Spleen (tissue), 11 donors: ENCODE results near the gene DNAJC18. TPM values are rescaled to one million over a fixed set of nuclear protein-coding genes. Genes with fewer than 3 reads are reported as not detected.
A peak's percentile ranks its signal among the peaks of the same experiment; 100 is the strongest.

Experiments
- DNase-seq: peaks from one replicate; pipeline ENCODE4 v3.0.0-alpha.2; 2020
- H3K27ac ChIP-seq, 8 donors: fragments of 200-600 bp; sonication (generic) in 7 of 8; 1 replicate in 4 of 8; 2 replicates in 4 of 8; pipeline versions ENCODE4 v1.5.0 to v1.8.0; 2016 to 2021; ENCODE audit warnings: inconsistent platforms in 4 of 8, mild to moderate bottlenecking in 4 of 8, moderate library complexity in 1 of 8
- H3K27me3 ChIP-seq, 7 donors: fragments of 200-600 bp; sonication (generic) in 6 of 7; replicated peaks in 1 of 7; 1 replicate in 4 of 7; 2 replicates in 3 of 7; pipeline versions ENCODE4 v1.5.0 to v1.8.0; 2016 to 2021; ENCODE audit warnings: inconsistent platforms in 3 of 7, mild to moderate bottlenecking in 1 of 7
- H3K36me3 ChIP-seq, 6 donors: fragments of 200-600 bp; sonication (generic) in 5 of 6; 1 replicate in 4 of 6; 2 replicates in 2 of 6; pipeline versions ENCODE4 v1.5.0 to v1.8.0; 2016 to 2021; ENCODE audit warnings: inconsistent platforms in 2 of 6
- H3K4me1 ChIP-seq, 6 donors: fragments of 200-600 bp; sonication (generic) in 5 of 6; 1 replicate in 3 of 6; 2 replicates in 3 of 6; pipeline versions ENCODE4 v1.5.0 to v1.8.0; 2016 to 2021; ENCODE audit warnings: inconsistent platforms in 3 of 6
- H3K4me3 ChIP-seq, 8 donors: fragments of 200-600 bp; sonication (generic) in 7 of 8; 1 replicate in 4 of 8; 2 replicates in 4 of 8; pipeline versions ENCODE4 v1.5.0 to v1.8.0; 2016 to 2021; ENCODE audit warnings: inconsistent platforms in 4 of 8, mild to moderate bottlenecking in 4 of 8, moderate library complexity in 2 of 8
- H3K9me3 ChIP-seq, 8 donors: fragments of 200-600 bp; sonication (generic) in 7 of 8; 1 replicate in 4 of 8; 2 replicates in 4 of 8; pipeline versions ENCODE4 v1.5.0 to v1.8.0; 2016 to 2021; ENCODE audit warnings: inconsistent platforms in 4 of 8
- CTCF ChIP-seq, 11 experiments: fragments of 200-600 bp in 7 of 11; fragments of 450-650 bp in 4 of 11; sonication (generic) in 4 of 11; IDR thresholded peaks in 8 of 11; conservative IDR thresholded peaks in 3 of 11; 1 replicate in 7 of 11; 2 replicates in 4 of 11; pipeline versions ENCODE4 v1.4.0 to v1.8.0; 2016 to 2021; ENCODE audit warnings: antibody characterized with exemption in 11 of 11, inconsistent platforms in 4 of 11, mild to moderate bottlenecking in 1 of 11
- POLR2A ChIP-seq, 3 donors: fragments of 450-650 bp; IDR thresholded peaks; one replicate each; pipeline ENCODE4 v1.5.1; 2017; ENCODE audit warnings: antibody characterized with exemption in 3 of 3, mild to moderate bottlenecking in 1 of 3
- POLR2AphosphoS5 ChIP-seq, 3 donors: sonication (generic); formaldehyde crosslinking; IDR thresholded peaks; one replicate each; pipeline ENCODE4 v1.5.1; 2017; ENCODE audit warnings: antibody characterized with exemption in 3 of 3
- WGBS, 5 donors: extraction: QIAGEN DNeasy Blood & Tissue Kit in 3 of 5; methylation state at CpG; one replicate each; pipeline versions ENCODE4 v1.1.5 to v1.1.7; 2013 to 2018; 5-methylcytosine and 5-hydroxymethylcytosine counted together
- intact Hi-C: fragments of 100-400 bp; cut with DNase I; formaldehyde crosslinking; loops from one replicate; pipeline ENCODE4 v1.15.0; 2023; ENCODE audit warnings: low total_unique reads
- polyA plus RNA-seq, 3 donors: library from polyadenylated mRNA; stranded (reverse); fragments of 200-250 nt; gene quantifications; one replicate each; pipeline ENCODE4 v1.2.1, GENCODE V29; 2013
- total RNA-seq, 7 donors: library from RNA; depleted of rRNA in 3 of 7; stranded (reverse); fragments of >200 nt in 3 of 7; fragmentation: NEBNext Ultra II Directional in 4 of 7; extraction: Animal tissue kit (Norgen Biotek cat#: 25700) in 4 of 7; gene quantifications; one replicate each; pipeline versions ENCODE4 v1.1.0 to v1.2.1, GENCODE V29; 2016 to 2021
- donor health status: healthy with polysubstance abuse.
- donor health status: DM: no; HTN: no; CAD: no; lungs with moderate emphysema.
- donor health status: DM: no; HTN: no; CAD: no.
- donor health status: Bipolar disorder and iron deficiency.
- donor health status: healthy.
- donor health status: DM: no; HTN: no; CAD: no.
- donor health status: DM: yes; HTN: yes; CAD: no.

DNAJC18 gene
- total and polyA plus RNA-seq, 10 donors: 1.3 to 10.8 (median 7.1) TPM

- peak; percentile 60 for DNase-seq
- intact Hi-C loops: loop anchor here (10.0 kb wide), 1 partner anchor 90 kb away; the partner anchor contains the start of gene MATR3
- Histone ChIP-seq H3K27me3 (no peaks in the 10 kb centered on the region), H3K27ac (peak overlapping the region; percentile 47 to 91 (median 79)), H3K9me3 (no peaks in the 10 kb centered on the region), H3K4me3 (peak overlapping the region; percentile 3 to 66 (median 30)), H3K4me1 (peaks cover 28 to 79% (median 58%) of the 10 kb centered on the region in 6 donors), H3K36me3 (no peaks in the 10 kb centered on the region)
- 55 to 73% (median 61%) methylated on average over 8 to 9 of the region's 9 CpGs for WGBS, 5 donors
- no peak for TF ChIP-seq POLR2AphosphoS5 (IDR thresholded peaks at IDR 0.05)
- no peak for TF ChIP-seq CTCF (IDR thresholded peaks at IDR 0.05 in 8 of 11, conservative IDR thresholded peaks at IDR 0.05 in 3 of 11)
- no peak for TF ChIP-seq POLR2A (IDR thresholded peaks at IDR 0.05)
These were observed 54.7 kb downstream of the DNAJC18 start for GRCh38 chr5:139384591-139385051.

- 86 to 99% (median 98%) methylated on average over 6 to 7 of the region's 7 CpGs for WGBS, 5 donors
- Histone ChIP-seq H3K4me1 (peaks cover 28 to 74% (median 52%) of the 10 kb centered on the region in 6 donors), H3K27ac (peak overlapping the region in 6 of 8 donors; percentile 71 to 91 (median 80)), H3K27me3 (no peaks in the 10 kb centered on the region), H3K36me3 (no peaks in the 10 kb centered on the region), H3K9me3 (no peaks in the 10 kb centered on the region), H3K4me3 (no peak overlapping the region)
- intact Hi-C loops: loop anchor here (10.0 kb wide), 1 partner anchor 89 kb away; the partner anchor contains the start of gene MATR3
- peak; percentile 76 for DNase-seq
- TF ChIP-seq POLR2A (IDR thresholded peaks at IDR 0.05): no peak
- no peak for TF ChIP-seq CTCF (IDR thresholded peaks at IDR 0.05 in 8 of 11, conservative IDR thresholded peaks at IDR 0.05 in 3 of 11)
- TF ChIP-seq POLR2AphosphoS5 (IDR thresholded peaks at IDR 0.05): peak in 1 of 3 donors; percentile 16
These were observed 55.2 kb downstream of the DNAJC18 start for GRCh38 chr5:139383993-139384590.

DNA sequence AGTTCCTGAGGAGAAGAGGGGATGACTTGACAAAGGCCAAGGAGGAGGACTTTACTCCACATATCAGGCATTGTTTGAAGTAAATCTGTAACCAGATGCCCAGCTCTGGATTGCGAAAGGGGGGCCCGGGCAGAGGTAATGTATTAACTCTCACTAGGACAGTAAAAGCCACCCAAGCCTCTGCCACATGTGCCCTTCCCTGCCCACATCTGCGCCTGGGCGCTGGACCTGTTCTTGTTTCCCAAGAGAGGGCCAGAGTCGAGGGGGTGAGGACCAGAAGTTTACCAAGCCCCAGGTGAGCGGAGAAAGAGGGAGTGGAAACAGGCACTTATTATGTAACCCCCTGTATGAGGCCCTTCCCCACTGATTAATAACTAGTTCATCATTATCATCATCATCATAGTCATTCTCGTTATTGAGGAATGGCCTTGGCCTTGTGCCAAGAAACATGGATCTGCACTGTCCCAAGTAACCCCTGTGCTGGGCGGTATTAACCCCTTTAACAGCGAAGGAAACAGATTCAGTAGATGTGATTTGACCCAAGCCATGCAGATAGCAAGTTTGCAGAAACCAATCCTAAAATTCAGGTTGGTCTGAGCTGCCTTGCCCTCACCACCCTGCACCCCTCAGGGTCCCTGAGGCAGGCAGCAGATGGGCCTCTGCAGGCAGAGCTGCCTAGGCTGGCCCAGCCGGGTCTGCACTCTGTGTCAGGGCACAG lies 55.9 kb downstream of the DNAJC18 start, which contains the start of gene SLC23A1:
Gene SLC23A1, minus strand, starts transcription at position 23 of the 718 bp plus-strand sequence. CDS start 44 bp downstream, outside the sequence.
- WGBS, 5 donors: 72 to 78% (median 77%) methylated on average over 10 of the region's 10 CpGs
- no peak for TF ChIP-seq POLR2AphosphoS5 (IDR thresholded peaks at IDR 0.05)
- TF ChIP-seq CTCF (IDR thresholded peaks at IDR 0.05 in 8 of 11, conservative IDR thresholded peaks at IDR 0.05 in 3 of 11): no peak
- TF ChIP-seq POLR2A (IDR thresholded peaks at IDR 0.05): no peak
- intact Hi-C loops: loop anchor here (10.0 kb wide), 1 partner anchor 89 kb away; the partner anchor contains the start of gene MATR3

More for the DNA sequence above, 55.9 kb downstream of the DNAJC18 start, which contains the start of gene SLC23A1:
- Histone ChIP-seq H3K4me1 (peaks cover 23 to 67% (median 46%) of the 10 kb centered on the region in 6 donors), H3K27ac (peak within 1 kb of the TSS in 5 of 8 donors; percentile 71 to 91 (median 80)), H3K27me3 (no peaks in the 10 kb centered on the region), H3K4me3 (no peak within 1 kb of the TSS), H3K36me3 (peaks cover 0 to 3% (median 0%) of the 10 kb centered on the region in 6 donors), H3K9me3 (no peaks in the 10 kb centered on the region)
- DNase-seq: peak; percentile 56
